H1 (cell line): ENCODE data around the gene CEP120. TPM values are rescaled to one million over a fixed set of nuclear protein-coding genes. Genes with fewer than 3 reads are reported as not detected.
A peak's percentile ranks its signal among the peaks of the same experiment; 100 is the strongest.

Source experiments
- CTCF ChIA-PET: fragments of 300-600 bp; sonication (Branson Sonifier 250); formaldehyde crosslinking; loops from one replicate; lab custom pipeline; 2021; ENCODE audit not compliant: partially characterized antibody; lab: Charles Lee
- POLR2A ChIA-PET: fragments of 300-600 bp; sonication (Branson Sonifier 250); formaldehyde crosslinking; loops from one replicate; lab custom pipeline; 2021; ENCODE audit warnings: inconsistent platforms; ENCODE audit not compliant: partially characterized antibody; lab: Charles Lee
- DNase-seq, 2 experiments: peaks; one replicate each; pipeline versions ENCODE4 v3.0.0 to v3.0.0-alpha.2; 2010 to 2022; ENCODE audit warnings: low spot score in 2 of 2, low read depth in 1 of 2, mixed read lengths in 1 of 2
- FAIRE-seq: peaks from 2 replicates; lab custom pipeline; 2011; peaks lifted over from hg19 to GRCh38; lab: Jason Lieb, UNC
- H2AFZ ChIP-seq: 2 replicates; pipeline ENCODE4 v1.8.1; 2012; ENCODE audit warnings: low read length, inconsistent platforms
- H2AK5ac ChIP-seq: 2 replicates; pipeline ENCODE4 v1.6.1; 2013; ENCODE audit warnings: low read depth, low read length
- H2BK120ac ChIP-seq: replicated peaks from 2 replicates; pipeline ENCODE3; 2013; ENCODE audit warnings: low read depth, low read length, inconsistent platforms
- H2BK12ac ChIP-seq: 2 replicates; pipeline ENCODE4 v1.6.1; 2013; ENCODE audit warnings: low read depth, low read length
- H2BK15ac ChIP-seq: 2 replicates; pipeline ENCODE4 v1.6.1; 2013; ENCODE audit warnings: low read length
- H2BK20ac ChIP-seq: 2 replicates; pipeline ENCODE4 v1.6.1; 2013; ENCODE audit warnings: low read length
- H2BK5ac ChIP-seq: 2 replicates; pipeline ENCODE4 v1.6.1; 2013; ENCODE audit warnings: low read depth, low read length
- H3K14ac ChIP-seq: 2 replicates; pipeline ENCODE4 v1.6.1; 2013; ENCODE audit warnings: inconsistent platforms; ENCODE audit not compliant: insufficient read length
- H3K18ac ChIP-seq: 2 replicates; pipeline ENCODE4 v1.6.1; 2013; ENCODE audit warnings: low read length; ENCODE audit errors: extremely low read depth
- H3K23ac ChIP-seq: 2 replicates; pipeline ENCODE4 v1.6.1; 2013; ENCODE audit warnings: inconsistent platforms; ENCODE audit not compliant: insufficient read length
- H3K23me2 ChIP-seq: 2 replicates; pipeline ENCODE4 v1.6.1; 2013; ENCODE audit warnings: low read depth, low read length
- H3K27ac ChIP-seq: 2 replicates; pipeline ENCODE4 v1.6.1; 2011; ENCODE audit warnings: low read depth, low read length, inconsistent platforms
- H3K27me3 ChIP-seq, 4 experiments: replicated peaks in 1 of 4; 1 replicate in 1 of 4; 2 replicates in 3 of 4; pipeline versions ENCODE4 v1.6.1 to v1.8.1; 2011 to 2013; ENCODE audit warnings: low read length in 3 of 4, mild to moderate bottlenecking in 3 of 4, inconsistent platforms in 2 of 4, mixed read lengths in 2 of 4, moderate library complexity in 1 of 4; ENCODE audit not compliant: control insufficient read depth in 3 of 4, insufficient read depth in 3 of 4; ENCODE audit errors: extremely low read depth in 1 of 4
- H3K36me3 ChIP-seq, 4 experiments: 2 replicates each; pipeline versions ENCODE4 v1.6.1 to v1.8.1; 2011 to 2013; ENCODE audit warnings: mild to moderate bottlenecking in 4 of 4, low read length in 3 of 4, moderate library complexity in 2 of 4, control low read depth in 1 of 4, inconsistent platforms in 1 of 4; ENCODE audit not compliant: insufficient read depth in 4 of 4, control insufficient read depth in 2 of 4
- H3K4ac ChIP-seq: replicated peaks from 2 replicates; pipeline ENCODE3; 2013; ENCODE audit warnings: low read length, low read depth, mixed read lengths, inconsistent platforms; ENCODE audit not compliant: insufficient read length
- H3K4me1 ChIP-seq, 4 experiments: replicated peaks in 1 of 4; 1 replicate in 1 of 4; 2 replicates in 3 of 4; pipeline versions ENCODE4 v1.6.1 to v1.8.1; 2011 to 2013; ENCODE audit warnings: low read length in 3 of 4, inconsistent platforms in 2 of 4, mixed read lengths in 1 of 4; ENCODE audit not compliant: insufficient read depth in 4 of 4, control insufficient read depth in 3 of 4
- H3K4me2 ChIP-seq, 2 experiments: 2 replicates each; pipeline versions ENCODE4 v1.6.1 to v1.8.1; 2011 to 2013; ENCODE audit warnings: low read depth in 2 of 2, low read length in 2 of 2, control low read depth in 1 of 2, inconsistent platforms in 1 of 2, mild to moderate bottlenecking in 1 of 2; ENCODE audit not compliant: insufficient read depth in 1 of 2
- H3K4me3 ChIP-seq, 4 experiments: fragments of 200-600, 300-600 bp in 1 of 4; sonication (generic), shearing (Covaris generic), sonication (Bioruptor Twin) in 1 of 4; 2 replicates each; pipeline versions ENCODE4 v1.5.1 to v1.8.1; 2011 to 2016; ENCODE audit warnings: low read length in 4 of 4, low read depth in 3 of 4, control low read depth in 2 of 4, inconsistent platforms in 2 of 4, mild to moderate bottlenecking in 2 of 4, mixed read lengths in 1 of 4, moderate library complexity in 1 of 4; ENCODE audit not compliant: insufficient read depth in 2 of 4; ENCODE audit errors: extremely low read depth in 1 of 4
- H3K56ac ChIP-seq: replicated peaks from 2 replicates; pipeline ENCODE3; 2013; ENCODE audit warnings: low read depth, mild to moderate bottlenecking, mixed read lengths, low read length, inconsistent platforms; ENCODE audit not compliant: insufficient read length
- H3K79me1 ChIP-seq: 2 replicates; pipeline ENCODE4 v1.6.1; 2013; ENCODE audit warnings: low read depth, low read length, control low read depth
- H3K79me2 ChIP-seq, 2 experiments: 2 replicates each; pipeline versions ENCODE4 v1.6.1 to v1.8.1; 2012 to 2013; ENCODE audit warnings: low read length in 2 of 2, mild to moderate bottlenecking in 2 of 2, inconsistent platforms in 1 of 2; ENCODE audit not compliant: insufficient read depth in 2 of 2, control insufficient read depth in 1 of 2
- H3K9ac ChIP-seq, 4 experiments: replicated peaks in 1 of 4; 1 replicate in 1 of 4; 2 replicates in 3 of 4; pipeline versions ENCODE4 v1.6.1 to v1.8.1; 2011 to 2013; ENCODE audit warnings: low read depth in 3 of 4, low read length in 3 of 4, control low read depth in 2 of 4, mild to moderate bottlenecking in 2 of 4, moderate library complexity in 2 of 4, inconsistent platforms in 1 of 4; ENCODE audit errors: extremely low read depth in 1 of 4
- H3K9me3 ChIP-seq, 2 experiments: 2 replicates each; pipeline versions ENCODE4 v1.6.1 to v1.8.1; 2012 to 2013; ENCODE audit warnings: mild to moderate bottlenecking in 2 of 2, moderate library complexity in 2 of 2, control low read depth in 1 of 2, inconsistent platforms in 1 of 2, low read depth in 1 of 2, low read length in 1 of 2, mixed read lengths in 1 of 2; ENCODE audit not compliant: insufficient read depth in 2 of 2
- H4K20me1 ChIP-seq, 2 experiments: replicated peaks in 1 of 2; 2 replicates each; pipeline versions ENCODE3 to v1.8.1; 2011 to 2013; ENCODE audit warnings: inconsistent platforms in 2 of 2, low read length in 2 of 2, mild to moderate bottlenecking in 1 of 2; ENCODE audit not compliant: insufficient read depth in 2 of 2, control insufficient read depth in 1 of 2
- H4K5ac ChIP-seq: 2 replicates; pipeline ENCODE4 v1.6.1; 2013; ENCODE audit warnings: low read length, low read depth, mixed read lengths, inconsistent platforms; ENCODE audit not compliant: insufficient read length
- H4K8ac ChIP-seq: 2 replicates; pipeline ENCODE4 v1.8.0; 2013; ENCODE audit warnings: mild to moderate bottlenecking, moderate library complexity, low read length, inconsistent platforms; ENCODE audit not compliant: insufficient read depth; ENCODE audit errors: extremely low read depth
- H4K91ac ChIP-seq: replicated peaks from 2 replicates; pipeline ENCODE3; 2013; ENCODE audit warnings: low read length, mixed read lengths, inconsistent platforms; ENCODE audit not compliant: insufficient read length
- CBX5 ChIP-seq: fragments of 300-800, 300-1000 bp; sonication (generic); IDR thresholded peaks from 2 replicates; pipeline ENCODE4 v1.7.1; 2016; ENCODE audit warnings: antibody characterized with exemption, low read length, low read depth
- HDAC6 ChIP-seq: IDR thresholded peaks from one replicate; pipeline ENCODE4 v1.7.1; 2012; ENCODE audit warnings: low read depth, mild to moderate bottlenecking, inconsistent platforms, low read length, moderate library complexity
- JUND ChIP-seq: IDR thresholded peaks from 2 replicates; pipeline ENCODE4 v1.6.1; 2011; ENCODE audit warnings: mild to moderate bottlenecking, improper control_type of control experiment, low read length
- POLR2AphosphoS5 ChIP-seq: IDR thresholded peaks from 2 replicates; pipeline ENCODE4 v1.6.1; 2011; ENCODE audit warnings: low read depth, low read length
- RBBP5 ChIP-seq: IDR thresholded peaks from 2 replicates; pipeline ENCODE4 v1.7.1; 2012; ENCODE audit warnings: low read depth, mild to moderate bottlenecking, inconsistent platforms, low read length, moderate library complexity, borderline replicate concordance
- SAP30 ChIP-seq: fragments of 300-600 bp; sonication (generic); IDR thresholded peaks from 2 replicates; pipeline ENCODE4 v1.7.1; 2012; ENCODE audit warnings: low read length, moderate library complexity, mild to moderate bottlenecking, inconsistent platforms; ENCODE audit not compliant: insufficient read depth, insufficient replicate concordance
- SIX5 ChIP-seq: IDR thresholded peaks from 2 replicates; pipeline ENCODE4 v1.6.1; 2011; ENCODE audit warnings: mild to moderate bottlenecking, low read depth, low read length
- TCF12 ChIP-seq: IDR thresholded peaks from 2 replicates; pipeline ENCODE4 v1.6.1; 2011; ENCODE audit warnings: low read depth, mild to moderate bottlenecking, low read length
- WGBS, 2 experiments: shearing (Covaris generic) in 1 of 2; methylation state at CpG; one replicate each; pipeline versions ENCODE4 v1.1.6 to v1.1.7; 2013 to 2015; ENCODE audit warnings: low lambda C conversion rate in 2 of 2, mixed read lengths in 2 of 2, inconsistent platforms in 1 of 2, low coverage in 1 of 2, missing lambda C conversion rate in 1 of 2; ENCODE audit not compliant: insufficient replicate concordance in 2 of 2, insufficient coverage in 1 of 2, insufficient read length in 1 of 2; ENCODE audit errors: extremely low coverage in 1 of 2, missing lambda C conversion rate in 1 of 2; 5-methylcytosine and 5-hydroxymethylcytosine counted together
- polyA plus RNA-seq, 7 experiments: library from polyadenylated mRNA; depleted of rRNA in 3 of 7; stranded (reverse) in 5 of 7; unstranded in 2 of 7; fragments of >200 nt in 5 of 7; fragments of 200-250 nt in 2 of 7; gene quantifications; 1 replicate in 5 of 7; 2 replicates in 1 of 7; 4 replicates in 1 of 7; pipeline versions ENCODE4 v1.2.1 to v1.2.3, GENCODE V29; 2011 to 2013; ENCODE audit warnings: missing spikeins in 2 of 7, mixed read lengths in 2 of 7
- total RNA-seq: library from RNA; stranded (reverse); fragmentation: NEBNext Ultra II Directional; extraction: Animal tissue kit (Norgen Biotek cat#: 25700); gene quantifications from 2 replicates; pipeline ENCODE4 v1.2.1, GENCODE V29; 2021

Gene CEP120
- total and polyA plus RNA-seq, 2 of the 8 experiments (the other 6 are each of a cell fraction or from before 2014, with no cell fraction given), result 9.3 to 17.9 TPM

GRCh38 chr5:123421773-123422172, 1.4 kb downstream of the CEP120 start:
- no peak overlapping the region for H2BK5ac ChIP-seq
- no peak overlapping the region for H3K18ac ChIP-seq
- H2BK12ac ChIP-seq, result no peak overlapping the region
- H3K9ac ChIP-seq, result peak overlapping the region in 1 of 4 experiments; percentile 11; a peak in 2 of 7 replicates
- H3K9me3 ChIP-seq, result no peaks in the 10 kb centered on the region
- H3K14ac ChIP-seq, result no peak overlapping the region
- peak overlapping the region; percentile 68 to 92 (median 80); a peak in 6 of 8 replicates for H3K4me3 ChIP-seq
- peaks cover 0 to 32% of the 10 kb centered on the region in 2 experiments; a peak in 3 of 4 replicates for H3K79me2 ChIP-seq
- no peak overlapping the region for H2BK20ac ChIP-seq
- POLR2A ChIA-PET, result interaction anchor here (1.6 to 2.9 kb wide), 3 partner anchors 9 to 91 kb away, joined by 6 to 30 read pairs (median 9); partner anchors contain the start of gene CSNK1G3
- H4K91ac ChIP-seq, result no peak overlapping the region
- no peaks in the 10 kb centered on the region for H3K27me3 ChIP-seq
- H3K23me2 ChIP-seq, result peaks cover 7% of the 10 kb centered on the region
- no peak overlapping the region for H4K5ac ChIP-seq
- H4K8ac ChIP-seq, result no peak overlapping the region
- H3K27ac ChIP-seq, result no peak overlapping the region
- TF ChIP-seq HDAC6 (no peak), POLR2AphosphoS5 (no peak), SAP30 (no peak), SIX5 (no peak), TCF12 (no peak), RBBP5 (no peak), JUND (no peak), CBX5 (no peak)
- TF ChIP-seq, all 59 proteins: peak for 0
- H3K4ac ChIP-seq, result no peak overlapping the region
- no peak overlapping the region for H2AFZ ChIP-seq
- H3K56ac ChIP-seq, result no peak overlapping the region
- H2BK15ac ChIP-seq, result no peak overlapping the region
- peaks cover 0 to 7% (median 1%) of the 10 kb centered on the region in 4 experiments; a peak in 2 of 7 replicates for H3K4me1 ChIP-seq
- H3K36me3 ChIP-seq, result peaks cover 0 to 16% (median 3%) of the 10 kb centered on the region in 4 experiments; a peak in 2 of 8 replicates
- WGBS, 2 experiments, result 29% methylated on average over 2 of the region's 2 CpGs; no CpG with 5 or more reads in 1 of the 2 experiments
- no peak overlapping the region for H2BK120ac ChIP-seq
- H3K4me2 ChIP-seq, result peak overlapping the region; percentile 84 to 95
- DNase-seq, result no peak
- H3K79me1 ChIP-seq, result 0 out of 2 replicates have a peak, but pooled peaks cover 2% of the 10 kb centered on the region
- no peak overlapping the region for H2AK5ac ChIP-seq
- no peaks in the 10 kb centered on the region for H4K20me1 ChIP-seq
- no peak overlapping the region for H3K23ac ChIP-seq
- FAIRE-seq, result no peak
- CTCF ChIA-PET, result interaction anchor here (0.6 to 2.1 kb wide), 6 partner anchors 10 to 328 kb away, joined by 3 to 12 read pairs (median 5); no protein-coding TSS in a partner anchor
